Naive thymus-derived CD4-positive, alpha-beta T cell (primary cell): ENCODE results near the gene SMAGP. TPM values are rescaled to one million over a fixed set of nuclear protein-coding genes. Genes with fewer than 3 reads are reported as not detected.

Source experiments
- ATAC-seq: fragments of 150-1000 bp; cut with Tn5 transposase; 2 replicates; pipeline ENCODE4 v1.10.0; 2021; ENCODE audit warnings: mild to moderate bottlenecking, moderate library complexity
- CTCF ChIA-PET: fragments of 350-600 bp; sonication (Branson Sonifier 250); formaldehyde crosslinking; loops from one replicate; lab custom pipeline; 2021; ENCODE audit warnings: antibody characterized with exemption; lab: Charles Lee
- POLR2A ChIA-PET: fragments of 350-600 bp; sonication (Branson Sonifier 250); formaldehyde crosslinking; loops from one replicate; lab custom pipeline; 2021; ENCODE audit warnings: antibody characterized with exemption, inconsistent platforms; lab: Charles Lee
- DNase-seq, 9 donors: peaks; one replicate each; pipeline versions ENCODE4 v3.0.0 to v3.0.0-alpha.2; 2020 to 2022; ENCODE audit warnings: mixed read lengths in 1 of 9
- H3K27ac ChIP-seq: one replicate; pipeline ENCODE4 v1.7.0; 2013; ENCODE audit warnings: mild to moderate bottlenecking, low read depth, low read length, moderate library complexity
- H3K27me3 ChIP-seq, 2 donors: one replicate each; pipeline ENCODE4 v1.7.0; 2013; ENCODE audit warnings: low read length in 2 of 2, mild to moderate bottlenecking in 2 of 2, moderate library complexity in 2 of 2; ENCODE audit not compliant: control insufficient read depth in 2 of 2, insufficient read depth in 2 of 2
- H3K36me3 ChIP-seq, 3 experiments: 1 replicate in 2 of 3; 2 replicates in 1 of 3; pipeline ENCODE4 v1.7.0; 2013; ENCODE audit warnings: low read length in 3 of 3, mild to moderate bottlenecking in 3 of 3, moderate library complexity in 1 of 3; ENCODE audit not compliant: insufficient read depth in 3 of 3, control insufficient read depth in 2 of 3
- H3K4me1 ChIP-seq, 2 donors: one replicate each; pipeline ENCODE4 v1.7.0; 2013; ENCODE audit warnings: low read length in 2 of 2, mild to moderate bottlenecking in 2 of 2, moderate library complexity in 1 of 2; ENCODE audit not compliant: control insufficient read depth in 2 of 2, insufficient read depth in 2 of 2
- H3K4me3 ChIP-seq: 2 replicates; pipeline ENCODE4 v1.7.0; 2013; ENCODE audit warnings: mild to moderate bottlenecking, low read length
- H3K9me3 ChIP-seq, 3 experiments: 1 replicate in 2 of 3; 2 replicates in 1 of 3; pipeline ENCODE4 v1.7.0; 2013; ENCODE audit warnings: low read length in 3 of 3; ENCODE audit not compliant: control insufficient read depth in 2 of 3
- H3K27ac Mint-ChIP-seq, 9 donors: one replicate each; pipeline ENCODE4 v1.8.0; 2020 to 2022; ENCODE audit warnings: mixed read lengths in 9 of 9, mild to moderate bottlenecking in 8 of 9, moderate library complexity in 5 of 9, inconsistent platforms in 2 of 9
- H3K27me3 Mint-ChIP-seq, 5 donors: one replicate each; pipeline ENCODE4 v1.8.0; 2021 to 2022; ENCODE audit warnings: mixed read lengths in 5 of 5, mild to moderate bottlenecking in 1 of 5
- H3K36me3 Mint-ChIP-seq, 5 donors: one replicate each; pipeline ENCODE4 v1.8.0; 2020 to 2022; ENCODE audit warnings: mixed read lengths in 5 of 5, mild to moderate bottlenecking in 3 of 5, inconsistent platforms in 1 of 5
- H3K4me1 Mint-ChIP-seq, 7 donors: one replicate each; pipeline ENCODE4 v1.8.0; 2020 to 2022; ENCODE audit warnings: mixed read lengths in 7 of 7, mild to moderate bottlenecking in 3 of 7, inconsistent platforms in 1 of 7
- H3K4me3 Mint-ChIP-seq, 10 donors: one replicate each; pipeline ENCODE4 v1.8.0; 2020 to 2022; ENCODE audit warnings: mild to moderate bottlenecking in 10 of 10, mixed read lengths in 10 of 10, moderate library complexity in 6 of 10, inconsistent platforms in 2 of 10
- H3K9me3 Mint-ChIP-seq, 11 donors: one replicate each; pipeline ENCODE4 v1.8.0; 2020 to 2022; ENCODE audit warnings: mixed read lengths in 11 of 11, mild to moderate bottlenecking in 4 of 11, inconsistent platforms in 1 of 11, moderate library complexity in 1 of 11
- intact Hi-C, 2 donors: fragments of 100-400 bp; cut with micrococcal nuclease; formaldehyde crosslinking; loops; one replicate each; pipeline ENCODE4 v1.15.1; 2023
- polyA plus RNA-seq, 2 donors: library from polyadenylated mRNA; unstranded; fragments of 300-500 nt; fragmentation: Illumina TruSeq; gene quantifications; one replicate each; pipeline ENCODE4 v1.2.3, GENCODE V29; 2021
- total RNA-seq, 6 experiments: library from RNA in 5 of 6; stranded (reverse) in 5 of 6; gene quantifications; 1 replicate in 5 of 6; 2 replicates in 1 of 6; pipeline ENCODE4 v1.2.3 and lab custom pipeline; 2021 to 2026

The SMAGP gene
- total and polyA plus RNA-seq, 7 experiments from 2014 or later = 1.5 to 16.2 (median 7.0) TPM

DNA sequence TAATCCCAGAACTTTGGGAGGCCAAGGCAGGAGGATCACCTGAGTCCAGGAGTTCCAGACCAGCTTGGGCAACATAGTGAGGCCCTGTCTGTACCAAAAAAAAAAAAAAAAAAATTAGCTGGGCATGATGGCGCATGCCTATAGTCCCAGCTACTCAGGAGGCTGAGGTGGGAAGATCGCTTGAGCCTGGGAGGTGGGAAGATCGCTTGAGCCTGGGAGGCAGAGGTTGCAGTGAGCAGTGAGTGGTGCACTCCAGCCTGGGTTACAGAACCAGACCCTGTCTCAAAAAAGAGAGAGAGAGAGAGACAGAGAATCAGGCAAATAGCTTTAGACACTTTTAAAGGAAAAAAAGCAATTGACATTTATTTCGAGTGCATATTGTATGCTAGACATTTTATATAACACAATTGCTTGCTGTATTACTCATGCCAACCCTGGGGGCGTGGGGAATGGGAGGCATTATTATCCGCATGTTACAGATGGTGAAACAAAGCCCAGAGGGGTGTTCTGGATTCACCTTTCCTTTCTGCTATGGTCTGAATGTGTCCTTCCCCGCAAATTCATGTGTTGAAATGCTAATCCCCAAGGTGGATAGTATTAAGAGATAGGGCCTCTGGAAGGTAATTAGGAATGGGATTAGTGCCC, 62.1 kb downstream of the SMAGP start:
- ATAC-seq (no peak), DNase-seq (no peak)
- H3K4me3 ChIP-seq = no peak overlapping the region
- H3K27me3 Mint-ChIP-seq = no peaks in the 10 kb centered on the region
- peaks cover 0 to 3% (median 3%) of the 10 kb centered on the region in 3 experiments for H3K36me3 ChIP-seq
- peaks cover 0 to 38% (median 4%) of the 10 kb centered on the region in 5 donors for H3K36me3 Mint-ChIP-seq
- H3K27ac ChIP-seq = no peak overlapping the region
- no peaks in the 10 kb centered on the region for H3K27me3 ChIP-seq
- H3K27ac Mint-ChIP-seq = peak overlapping the region in 5 of 9 donors; percentile 14 to 76 (median 52)
- ChIA-PET POLR2A (no interaction called here), CTCF (no interaction called here)
- peaks cover 0 to 9% of the 10 kb centered on the region in 2 donors for H3K4me1 ChIP-seq
- no peaks in the 10 kb centered on the region for H3K9me3 ChIP-seq
- H3K9me3 Mint-ChIP-seq = no peaks in the 10 kb centered on the region
- intact Hi-C loops = no loop called here
- peaks cover 0 to 13% (median 7%) of the 10 kb centered on the region in 7 donors for H3K4me1 Mint-ChIP-seq
- H3K4me3 Mint-ChIP-seq = no peak overlapping the region

DNA sequence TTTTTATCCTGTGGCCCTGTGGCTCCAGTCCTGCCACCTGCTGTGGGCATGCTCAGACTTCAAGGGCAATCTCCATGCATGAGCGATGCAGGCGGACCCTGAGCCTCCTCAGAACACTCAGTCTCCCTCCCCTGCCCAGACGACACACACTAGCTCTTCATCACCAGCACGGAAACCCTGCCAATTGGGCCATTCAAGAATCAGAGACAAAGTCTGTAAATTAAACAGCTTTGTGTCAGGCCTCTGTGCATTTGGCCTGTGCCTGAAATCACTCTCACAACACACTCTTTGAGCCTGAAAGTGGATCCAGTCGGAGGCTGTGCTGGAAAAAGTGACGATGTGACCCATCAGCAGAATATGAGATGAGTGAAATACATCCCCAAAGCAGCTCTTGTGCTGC, 64.9 kb downstream of the SMAGP start:
- intact Hi-C loops = no loop called here
- ChIA-PET POLR2A (interaction anchor here (1.0 to 1.8 kb wide), 3 partner anchors 11 to 35 kb away, joined by 3 to 5 read pairs (median 4); partner anchors contain the start of gene DAZAP2), CTCF (interaction anchor here (0.6 kb wide), 1 partner anchor 12 kb away, joined by 4 read pairs; no protein-coding TSS in a partner anchor)
- DNase-seq (no peak), ATAC-seq (no peak)
- Histone ChIP-seq H3K4me3 (no peak overlapping the region), H3K27ac (no peak overlapping the region), H3K27me3 (no peaks in the 10 kb centered on the region), H3K4me1 (peaks cover 0 to 12% of the 10 kb centered on the region in 2 donors), H3K9me3 (no peaks in the 10 kb centered on the region), H3K36me3 (peaks cover 0 to 3% (median 0%) of the 10 kb centered on the region in 3 experiments)
- Mint-ChIP-seq H3K27me3 (no peaks in the 10 kb centered on the region), H3K9me3 (no peaks in the 10 kb centered on the region), H3K36me3 (peaks cover 0 to 32% (median 4%) of the 10 kb centered on the region in 5 donors), H3K27ac (peak overlapping the region in 6 of 9 donors; percentile 53 to 82 (median 72)), H3K4me3 (no peak overlapping the region), H3K4me1 (peaks cover 0 to 29% (median 13%) of the 10 kb centered on the region in 7 donors)

DNA sequence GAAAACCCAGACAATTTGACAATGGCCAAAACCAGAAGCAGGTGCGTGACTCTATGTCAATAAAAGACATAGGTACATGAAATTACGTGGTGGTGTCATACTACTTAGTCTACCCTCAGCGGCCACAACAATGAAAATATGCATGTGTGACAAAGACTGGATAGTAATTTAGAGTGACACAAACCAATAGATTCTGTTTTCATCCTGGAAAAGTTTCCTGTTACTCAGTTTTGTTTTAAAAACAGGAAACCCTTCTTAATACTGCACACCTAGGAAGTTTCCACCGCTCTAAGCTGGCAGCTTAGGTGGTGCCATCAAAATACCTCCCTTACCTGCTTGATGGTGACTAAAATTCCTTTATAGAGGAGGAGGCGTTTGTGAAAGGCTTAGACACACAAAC, 67.5 kb downstream of the SMAGP start:
- Mint-ChIP-seq H3K9me3 (no peaks in the 10 kb centered on the region), H3K27ac (peak overlapping the region; percentile 14 to 94 (median 88)), H3K36me3 (peaks cover 0 to 17% (median 0%) of the 10 kb centered on the region in 5 donors), H3K4me3 (peak overlapping the region in 8 of 10 donors; percentile 20 to 54 (median 29)), H3K27me3 (no peaks in the 10 kb centered on the region), H3K4me1 (peaks cover 0 to 36% (median 13%) of the 10 kb centered on the region in 7 donors)
- H3K9me3 ChIP-seq = no peaks in the 10 kb centered on the region
- intact Hi-C loops = loop anchor here in 1 of 2 donors (2.0 to 5.0 kb wide), 2 partner anchors 14 to 35 kb away; partner anchors contain the start of gene DAZAP2
- H3K36me3 ChIP-seq = peaks cover 0 to 8% (median 3%) of the 10 kb centered on the region in 3 experiments
- ChIA-PET CTCF (no interaction called here), POLR2A (interaction anchor here (1.0 kb wide), 2 partner anchors 13 to 18 kb away, joined by 4 to 5 read pairs; no protein-coding TSS in a partner anchor)
- peak in 7 of 9 donors; percentile 28 to 67 (median 36) for DNase-seq
- no peak overlapping the region for H3K4me3 ChIP-seq
- peak; percentile 66 for ATAC-seq
- H3K27me3 ChIP-seq = no peaks in the 10 kb centered on the region
- peaks cover 0 to 12% of the 10 kb centered on the region in 2 donors for H3K4me1 ChIP-seq
- peak overlapping the region; percentile 37 for H3K27ac ChIP-seq

GRCh38 chr12:51200806-51201205, 69.4 kb downstream of the SMAGP start:
- Mint-ChIP-seq H3K36me3 (peaks cover 0 to 15% (median 0%) of the 10 kb centered on the region in 5 donors), H3K4me3 (no peak overlapping the region), H3K27me3 (no peaks in the 10 kb centered on the region), H3K27ac (peak overlapping the region in 7 of 9 donors; percentile 23 to 81 (median 57)), H3K9me3 (no peaks in the 10 kb centered on the region), H3K4me1 (peaks cover 0 to 36% (median 13%) of the 10 kb centered on the region in 7 donors)
- Histone ChIP-seq H3K4me1 (peaks cover 0 to 12% of the 10 kb centered on the region in 2 donors), H3K27ac (no peak overlapping the region), H3K4me3 (no peak overlapping the region), H3K9me3 (no peaks in the 10 kb centered on the region), H3K36me3 (peaks cover 0 to 21% (median 3%) of the 10 kb centered on the region in 3 experiments), H3K27me3 (no peaks in the 10 kb centered on the region)
- DNase-seq (no peak), ATAC-seq (no peak)
- intact Hi-C loops = loop anchor here in 1 of 2 donors (5.0 kb wide), 1 partner anchor 36 kb away; the partner anchor contains the start of gene DAZAP2
- CTCF ChIA-PET = no interaction called here
- POLR2A ChIA-PET = interaction anchor here (1.3 kb wide), 1 partner anchor 16 kb away, joined by 4 read pairs; the partner anchor contains the start of gene POU6F1

DNA sequence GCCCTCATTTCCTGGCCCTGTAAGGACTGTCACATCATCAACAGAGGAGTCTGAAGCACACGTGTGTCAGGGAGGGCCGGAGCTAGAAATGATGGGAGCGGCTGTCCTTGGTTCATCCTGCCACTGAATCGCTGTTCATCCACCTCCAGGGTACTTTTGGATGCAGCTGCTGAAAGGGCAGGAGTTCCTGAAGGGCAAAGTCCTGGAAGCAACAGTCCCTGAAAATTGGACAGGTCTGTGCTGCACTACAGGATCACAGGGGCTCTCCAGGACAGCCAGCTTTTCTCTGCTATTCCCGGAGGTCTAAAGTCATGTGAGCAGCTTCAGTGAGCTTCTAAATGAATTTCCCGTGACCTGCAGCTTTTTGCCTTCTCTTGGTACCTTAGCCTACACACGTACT, 70.1 kb downstream of the SMAGP start:
- DNase-seq = no peak
- POLR2A ChIA-PET = interaction anchor here (0.7 kb wide), 1 partner anchor 13 kb away, joined by 3 read pairs; no protein-coding TSS in a partner anchor
- peak overlapping the region in 6 of 9 donors; percentile 43 to 63 (median 54) for H3K27ac Mint-ChIP-seq

GRCh38 chr12:51199366-51199945, 70.8 kb downstream of the SMAGP start:
- no peaks in the 10 kb centered on the region for H3K9me3 Mint-ChIP-seq
- Histone ChIP-seq H3K4me3 (no peak overlapping the region), H3K36me3 (peaks cover 0 to 21% (median 6%) of the 10 kb centered on the region in 3 experiments), H3K9me3 (no peaks in the 10 kb centered on the region), H3K27me3 (no peaks in the 10 kb centered on the region), H3K4me1 (peaks cover 0 to 12% of the 10 kb centered on the region in 2 donors), H3K27ac (no peak overlapping the region)
- DNase-seq = no peak
- peak; percentile 38 for ATAC-seq
- ChIA-PET CTCF (no interaction called here), POLR2A (interaction anchor here (0.5 to 0.7 kb wide), 2 partner anchors 12 to 48 kb away, joined by 3 read pairs; no protein-coding TSS in a partner anchor)
- no peaks in the 10 kb centered on the region for H3K27me3 Mint-ChIP-seq
- H3K4me1 Mint-ChIP-seq = peaks cover 0 to 32% (median 13%) of the 10 kb centered on the region in 7 donors
- H3K27ac Mint-ChIP-seq = peak overlapping the region in 3 of 9 donors; percentile 51 to 63 (median 57)
- H3K36me3 Mint-ChIP-seq = peaks cover 0 to 15% (median 0%) of the 10 kb centered on the region in 5 donors
- H3K4me3 Mint-ChIP-seq = no peak overlapping the region
- intact Hi-C loops = no loop called here

More for the DNA sequence above, 70.1 kb downstream of the SMAGP start:
- Histone ChIP-seq H3K9me3 (no peaks in the 10 kb centered on the region), H3K36me3 (peaks cover 0 to 21% (median 4%) of the 10 kb centered on the region in 3 experiments), H3K4me1 (peaks cover 0 to 12% of the 10 kb centered on the region in 2 donors), H3K27ac (peak overlapping the region; percentile 4), H3K4me3 (no peak overlapping the region), H3K27me3 (no peaks in the 10 kb centered on the region)
- Mint-ChIP-seq H3K36me3 (peaks cover 0 to 14% (median 0%) of the 10 kb centered on the region in 5 donors), H3K9me3 (no peaks in the 10 kb centered on the region), H3K4me1 (peaks cover 0 to 32% (median 13%) of the 10 kb centered on the region in 7 donors), H3K4me3 (no peak overlapping the region), H3K27me3 (no peaks in the 10 kb centered on the region)
- no peak for ATAC-seq
- intact Hi-C loops = loop anchor here in 1 of 2 donors (5.0 kb wide), 1 partner anchor 37 kb away; the partner anchor contains the start of gene DAZAP2
- CTCF ChIA-PET = no interaction called here
